K562 (cell line): Measurements from ENCODE around the gene CFAP58. TPM values are rescaled to one million over a fixed set of nuclear protein-coding genes. Genes with fewer than 3 reads are reported as not detected.

ENCODE experiments used
- AFF1 ChIP-seq, 2 experiments: fragments of 450-650 bp; IDR thresholded peaks; 2 replicates each; pipeline ENCODE4 v1.6.1; 2018; ENCODE audit warnings: mild to moderate bottlenecking in 2 of 2, low read depth in 1 of 2; ENCODE audit not compliant: partially characterized antibody in 2 of 2
- ATF1 ChIP-seq, 2 experiments: fragments of 450-650 bp in 1 of 2; IDR thresholded peaks; 2 replicates each; pipeline ENCODE4 v1.6.1; 2016; ENCODE audit warnings: missing compliant biosample characterization in 1 of 2, missing genetic modification characterization in 1 of 2
- DMBX1 ChIP-seq: fragments of 250-450 bp; sonication (Bioruptor Pico); IDR thresholded peaks from 2 replicates; pipeline ENCODE4 v1.8.0; 2022; ENCODE audit warnings: inconsistent platforms, mild to moderate bottlenecking, moderate library complexity, borderline replicate concordance
- DNMT1 ChIP-seq: fragments of 450-650 bp; IDR thresholded peaks from 2 replicates; pipeline ENCODE4 v1.6.1; 2016; ENCODE audit warnings: antibody characterized with exemption, mild to moderate bottlenecking
- DPF2 ChIP-seq: fragments of 450-650 bp; IDR thresholded peaks from 2 replicates; pipeline ENCODE4 v1.6.1; 2016
- HNRNPL ChIP-seq: fragments of 200-400 bp; formaldehyde crosslinking; IDR thresholded peaks from 2 replicates; pipeline ENCODE4 v1.6.1; 2017; ENCODE audit warnings: low read depth, mild to moderate bottlenecking, low read length
- KLF10 ChIP-seq: fragments of 250-450 bp; sonication (Bioruptor Pico); IDR thresholded peaks from 2 replicates; pipeline ENCODE4 v1.6.1; 2021; ENCODE audit warnings: matching md5 sums
- TOE1 ChIP-seq, 2 experiments: fragments of 450-650 bp in 1 of 2; sonication (generic) in 1 of 2; formaldehyde crosslinking in 1 of 2; IDR thresholded peaks; 2 replicates each; pipeline versions ENCODE4 v1.7.1 to v1.8.0; 2016 to 2022; ENCODE audit warnings: borderline replicate concordance in 2 of 2, mild to moderate bottlenecking in 2 of 2, antibody characterized with exemption in 1 of 2, inconsistent platforms in 1 of 2, low read depth in 1 of 2, missing genetic modification reagents in 1 of 2, moderate library complexity in 1 of 2
- polyA plus RNA-seq, 8 experiments: library from polyadenylated mRNA; depleted of rRNA in 4 of 8; stranded (reverse) in 5 of 8; unstranded in 3 of 8; fragments of >200 nt; fragmentation: Nextera tagmentation in 2 of 8; fragmentation: Illumina TruSeq in 1 of 8; extraction: Ambion mirVana in 2 of 8; extraction: Trizol in 1 of 8; gene quantifications; 2 replicates each; pipeline versions ENCODE4 v1.2.1 to v1.2.3, GENCODE V29; 2011 to 2014; ENCODE audit warnings: inconsistent platforms in 1 of 8, missing spikeins in 1 of 8
- total RNA-seq, 7 experiments: library from RNA; depleted of rRNA in 6 of 7; stranded (reverse); fragments of >200 nt in 6 of 7; fragmentation: Illumina TruSeq in 2 of 7; extraction: Trizol in 2 of 7; gene quantifications; 2 replicates each; pipeline versions ENCODE4 v1.2.1 to v1.2.3, GENCODE V29; 2011 to 2021; ENCODE audit warnings: low replicate concordance in 1 of 7
- TF ChIP-seq, protein P1 (sequence below): IDR thresholded peaks from 3 replicates; pipeline ENCODE4 v1.6.1; 2011; ENCODE audit warnings: borderline replicate concordance, mild to moderate bottlenecking, moderate library complexity; ENCODE audit not compliant: insufficient read length; ENCODE audit errors: extremely low read depth
- TF ChIP-seq, protein P2 (sequence below): fragments of 250-450 bp; sonication (Bioruptor Pico); IDR thresholded peaks from 2 replicates; pipeline ENCODE4 v1.8.0; 2022; ENCODE audit warnings: moderate library complexity, mild to moderate bottlenecking, inconsistent platforms

Gene CFAP58
- total and polyA plus RNA-seq, 9 of the 15 experiments (the other 6 are each of a cell fraction or from before 2014, with no cell fraction given) = 0.08 to 2.0 (median 0.71) TPM

GRCh38 chr10:104328896-104329710 lies 24.5 kb upstream of the CFAP58 start (continued):
- TF ChIP-seq AFF1 (IDR thresholded peaks at IDR 0.05; ENCODE audit: low read depth in 1 of 2, partially characterized antibody in 2 of 2) (no peak), DNMT1 (no peak), DPF2 (no peak; the same call in 1 of the 2 replicates), HNRNPL (no peak), ATF1 (CRISPR knock-in tag; IDR thresholded peaks at IDR 0.05) (no peak), ATF1 (tag; IDR thresholded peaks at IDR 0.05) (peak; percentile 64), TOE1 (IDR thresholded peaks at IDR 0.05; ENCODE audit: borderline replicate concordance) (no peak), TOE1 (CRISPR knock-in tag; IDR thresholded peaks at IDR 0.05; ENCODE audit: borderline replicate concordance, low read depth) (no peak), KLF10 (CRISPR knock-in tag) (no peak), DMBX1 (CRISPR knock-in tag) (no peak)
- TF ChIP-seq, protein P1, sequence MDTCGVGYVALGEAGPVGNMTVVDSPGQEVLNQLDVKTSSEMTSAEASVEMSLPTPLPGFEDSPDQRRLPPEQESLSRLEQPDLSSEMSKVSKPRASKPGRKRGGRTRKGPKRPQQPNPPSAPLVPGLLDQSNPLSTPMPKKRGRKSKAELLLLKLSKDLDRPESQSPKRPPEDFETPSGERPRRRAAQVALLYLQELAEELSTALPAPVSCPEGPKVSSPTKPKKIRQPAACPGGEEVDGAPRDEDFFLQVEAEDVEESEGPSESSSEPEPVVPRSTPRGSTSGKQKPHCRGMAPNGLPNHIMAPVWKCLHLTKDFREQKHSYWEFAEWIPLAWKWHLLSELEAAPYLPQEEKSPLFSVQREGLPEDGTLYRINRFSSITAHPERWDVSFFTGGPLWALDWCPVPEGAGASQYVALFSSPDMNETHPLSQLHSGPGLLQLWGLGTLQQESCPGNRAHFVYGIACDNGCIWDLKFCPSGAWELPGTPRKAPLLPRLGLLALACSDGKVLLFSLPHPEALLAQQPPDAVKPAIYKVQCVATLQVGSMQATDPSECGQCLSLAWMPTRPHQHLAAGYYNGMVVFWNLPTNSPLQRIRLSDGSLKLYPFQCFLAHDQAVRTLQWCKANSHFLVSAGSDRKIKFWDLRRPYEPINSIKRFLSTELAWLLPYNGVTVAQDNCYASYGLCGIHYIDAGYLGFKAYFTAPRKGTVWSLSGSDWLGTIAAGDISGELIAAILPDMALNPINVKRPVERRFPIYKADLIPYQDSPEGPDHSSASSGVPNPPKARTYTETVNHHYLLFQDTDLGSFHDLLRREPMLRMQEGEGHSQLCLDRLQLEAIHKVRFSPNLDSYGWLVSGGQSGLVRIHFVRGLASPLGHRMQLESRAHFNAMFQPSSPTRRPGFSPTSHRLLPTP = no peak
- TF ChIP-seq, protein P2, sequence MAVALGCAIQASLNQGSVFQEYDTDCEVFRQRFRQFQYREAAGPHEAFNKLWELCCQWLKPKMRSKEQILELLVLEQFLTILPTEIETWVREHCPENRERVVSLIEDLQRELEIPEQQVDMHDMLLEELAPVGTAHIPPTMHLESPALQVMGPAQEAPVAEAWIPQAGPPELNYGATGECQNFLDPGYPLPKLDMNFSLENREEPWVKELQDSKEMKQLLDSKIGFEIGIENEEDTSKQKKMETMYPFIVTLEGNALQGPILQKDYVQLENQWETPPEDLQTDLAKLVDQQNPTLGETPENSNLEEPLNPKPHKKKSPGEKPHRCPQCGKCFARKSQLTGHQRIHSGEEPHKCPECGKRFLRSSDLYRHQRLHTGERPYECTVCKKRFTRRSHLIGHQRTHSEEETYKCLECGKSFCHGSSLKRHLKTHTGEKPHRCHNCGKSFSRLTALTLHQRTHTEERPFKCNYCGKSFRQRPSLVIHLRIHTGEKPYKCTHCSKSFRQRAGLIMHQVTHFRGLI (CRISPR knock-in tag) = no peak
